ENCODE data around the gene MICAL2. TPM values are rescaled to one million over a fixed set of nuclear protein-coding genes. Genes with fewer than 3 reads are reported as not detected.

The MICAL2 gene
- total and polyA plus RNA-seq, 2 of the 13 experiments (the other 11 are each of a cell fraction or from before 2014, with no cell fraction given) = 0.78 to 1.1 TPM

DNA sequence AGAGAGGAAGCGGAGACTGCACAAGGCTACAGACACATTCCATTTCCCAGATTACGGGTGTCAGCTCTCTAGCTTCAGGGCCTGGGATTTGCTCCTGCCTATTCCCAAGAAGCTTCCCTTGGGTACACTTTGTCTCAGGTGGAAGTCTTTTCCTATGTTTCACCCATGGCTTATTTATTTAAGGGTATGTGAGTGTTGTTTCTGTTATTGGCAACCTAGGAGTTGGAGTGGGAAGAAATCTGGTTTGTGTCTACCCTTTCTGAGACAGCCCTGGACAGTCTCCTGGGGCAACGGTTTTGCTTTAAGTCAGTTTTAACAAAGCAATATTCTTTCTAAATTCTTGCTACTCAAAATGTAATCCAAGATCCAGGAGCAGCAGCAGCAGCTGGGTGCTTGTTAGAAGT lies 127.0 kb downstream of the MICAL2 start:
- no peak overlapping the region for H3K9ac ChIP-seq (ENCODE audit: insufficient read depth, low read depth, low read length)
- no peaks in the 10 kb centered on the region for H3K9me3 ChIP-seq (ENCODE audit: low read length)
- no peak overlapping the region for H2AFZ ChIP-seq (ENCODE audit: low read length)
- H3K27ac ChIP-seq (ENCODE audit: extremely low read length, insufficient read depth, low read length) = no peak overlapping the region
- no peak overlapping the region for H3K4me3 ChIP-seq (replicated peaks in 1 of 3; ENCODE audit: insufficient read depth in 1 of 3, low read depth in 2 of 3, low read length in 3 of 3)
- ATAC-seq = no peak
- no peaks in the 10 kb centered on the region for H3K36me3 ChIP-seq (replicated peaks in 1 of 2; ENCODE audit: control insufficient read depth in 1 of 2, insufficient read depth in 2 of 2, low read length in 2 of 2)
- no peak for DNase-seq (ENCODE audit: low spot score)
- H4K20me1 ChIP-seq (ENCODE audit: insufficient read depth, low read length) = no peaks in the 10 kb centered on the region
- CTCF ChIA-PET (ENCODE audit: low intra/inter-chr PET ratio, low total read pairs) = interaction anchor here (1.1 to 3.0 kb wide), 3 partner anchors 115 to 189 kb away, joined by 4 to 57 read pairs (median 13); no protein-coding TSS in a partner anchor
- H3K4me2 ChIP-seq (ENCODE audit: low read depth, low read length) = no peak overlapping the region
- in situ Hi-C loops (cut with HindIII; ENCODE audit: extremely low pct_ligation_motif_present, low pct_unique_long_range_greater_than_20kb) (loop anchor here (5.0 to 10.0 kb wide), 2 partner anchors 123 to 190 kb away; partner anchors contain the start of gene MICAL2), intact Hi-C loops (cut with micrococcal nuclease; ENCODE audit: unreplicated experiment) (loop anchor here (5.0 to 10.0 kb wide), 4 partner anchors 73 to 303 kb away; no protein-coding TSS in a partner anchor)
- H3K79me2 ChIP-seq (ENCODE audit: insufficient read depth, low read length) = no peaks in the 10 kb centered on the region
- no TSS peak for BruUV-seq (replicated peaks)
- TF ChIP-seq ZNF577 (CRISPR knock-in tag; IDR thresholded peaks at IDR 0.05; ENCODE audit: borderline replicate concordance, low read depth) (no peak), KDM6A (CRISPR knock-in tag; IDR thresholded peaks at IDR 0.05; ENCODE audit: low read depth) (no peak), ZNF329 (CRISPR knock-in tag; IDR thresholded peaks at IDR 0.05; ENCODE audit: low read depth) (no peak)
- TF ChIP-seq, protein P1, sequence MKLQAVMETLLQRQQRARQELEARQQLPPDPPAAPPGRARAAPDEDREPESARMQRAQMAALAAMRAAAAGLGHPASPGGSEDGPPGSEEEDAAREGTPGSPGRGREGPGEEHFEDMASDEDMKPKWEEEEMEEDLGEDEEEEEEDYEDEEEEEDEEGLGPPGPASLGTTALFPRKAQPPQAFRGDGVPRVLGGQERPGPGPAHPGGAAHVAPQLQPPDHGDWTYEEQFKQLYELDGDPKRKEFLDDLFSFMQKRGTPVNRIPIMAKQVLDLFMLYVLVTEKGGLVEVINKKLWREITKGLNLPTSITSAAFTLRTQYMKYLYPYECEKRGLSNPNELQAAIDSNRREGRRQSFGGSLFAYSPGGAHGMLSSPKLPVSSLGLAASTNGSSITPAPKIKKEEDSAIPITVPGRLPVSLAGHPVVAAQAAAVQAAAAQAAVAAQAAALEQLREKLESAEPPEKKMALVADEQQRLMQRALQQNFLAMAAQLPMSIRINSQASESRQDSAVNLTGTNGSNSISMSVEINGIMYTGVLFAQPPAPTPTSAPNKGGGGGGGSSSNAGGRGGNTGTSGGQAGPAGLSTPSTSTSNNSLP (IDR thresholded peaks at IDR 0.05; ENCODE audit: low read depth, low read length) = no peak
- POLR2A ChIA-PET = no interaction called here
- H3K27me3 ChIP-seq (ENCODE audit: control insufficient read depth in 1 of 2, insufficient read depth in 2 of 2, low read length in 2 of 2) = no peaks in the 10 kb centered on the region
- peaks cover 26% of the 10 kb centered on the region for H3K4me1 ChIP-seq (ENCODE audit: insufficient read depth, low read length)
- no peak for FAIRE-seq
- 79% methylated on average over 3 of the region's 3 CpGs for WGBS (ENCODE audit: low lambda C conversion rate)

DNA sequence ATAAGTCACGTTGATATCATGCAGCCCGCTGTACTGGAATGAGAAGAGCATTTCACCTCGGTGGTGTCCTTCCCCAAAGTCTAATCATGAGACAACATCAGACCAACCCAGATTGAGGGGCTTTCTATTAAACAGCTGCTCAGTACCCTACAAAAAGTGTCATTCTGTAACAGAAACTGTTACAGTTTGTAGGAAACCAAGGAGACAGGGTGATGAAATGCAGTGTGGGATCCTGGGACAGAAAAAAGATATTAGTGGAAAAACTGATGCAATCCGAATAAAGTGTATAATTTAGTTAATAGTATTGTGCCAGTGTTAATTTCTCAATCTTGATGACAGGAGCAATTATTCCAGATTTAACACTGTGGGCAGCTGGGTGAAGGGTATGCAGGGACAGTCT lies 128.0 kb downstream of the MICAL2 start:
- CTCF ChIA-PET (ENCODE audit: low intra/inter-chr PET ratio, low total read pairs) = no interaction called here
- intact Hi-C loops (cut with micrococcal nuclease; ENCODE audit: unreplicated experiment) = loop anchor here (5.0 to 10.0 kb wide), 4 partner anchors 74 to 304 kb away; no protein-coding TSS in a partner anchor
- no peak for TF ChIP-seq TCF12 (IDR thresholded peaks at IDR 0.05)
- no peak for TF ChIP-seq TCF12 (CRISPR knock-in tag; IDR thresholded peaks at IDR 0.05)
- TF ChIP-seq DPF2 (CRISPR knock-in tag; IDR thresholded peaks at IDR 0.05; ENCODE audit: borderline replicate concordance, low read depth) = no peak
- TF ChIP-seq HNRNPK (IDR thresholded peaks at IDR 0.05; ENCODE audit: low read depth, low read length, poor library complexity, severe bottlenecking) = no peak
- TF ChIP-seq RFX3 (CRISPR knock-in tag; IDR thresholded peaks at IDR 0.05) = no peak
- no peak for TF ChIP-seq ZNF256 (CRISPR knock-in tag; conservative IDR thresholded peaks at IDR 0.05)
- no peak for TF ChIP-seq ZFP41 (CRISPR knock-in tag; IDR thresholded peaks at IDR 0.05; ENCODE audit: borderline replicate concordance)
- TF ChIP-seq TMF1 (CRISPR knock-in tag; IDR thresholded peaks at IDR 0.05; ENCODE audit: low read depth) = no peak
- no peak for TF ChIP-seq EP300 (IDR thresholded peaks at IDR 0.05; ENCODE audit: low read depth in 2 of 2, low read length in 2 of 2)
- TF ChIP-seq EP300 (CRISPR knock-in tag; IDR thresholded peaks at IDR 0.05; ENCODE audit: borderline replicate concordance) = no peak
- TF ChIP-seq BHLHE40 (IDR thresholded peaks at IDR 0.05; ENCODE audit: low read length) = no peak
- no peak for TF ChIP-seq ZNF879 (CRISPR knock-in tag; IDR thresholded peaks at IDR 0.05)
- no peak for TF ChIP-seq U2AF2 (IDR thresholded peaks at IDR 0.05; ENCODE audit: low read depth, low read length)
- no peak for TF ChIP-seq KDM6A (CRISPR knock-in tag; IDR thresholded peaks at IDR 0.05; ENCODE audit: low read depth)
- no peak for TF ChIP-seq TOPORS (CRISPR knock-in tag; IDR thresholded peaks at IDR 0.05)

More for the DNA sequence above, 128.0 kb downstream of the MICAL2 start:
- POLR2A ChIA-PET = no interaction called here
- Histone ChIP-seq H3K4me2 (ENCODE audit: low read depth, low read length) (no peak overlapping the region), H3K36me3 (replicated peaks in 1 of 2; ENCODE audit: control insufficient read depth in 1 of 2, insufficient read depth in 2 of 2, low read length in 2 of 2) (no peaks in the 10 kb centered on the region), H3K4me1 (ENCODE audit: insufficient read depth, low read length) (peaks cover 26% of the 10 kb centered on the region), H3K9me3 (ENCODE audit: low read length) (no peaks in the 10 kb centered on the region), H3K79me2 (ENCODE audit: insufficient read depth, low read length) (no peaks in the 10 kb centered on the region), H2AFZ (ENCODE audit: low read length) (no peak overlapping the region), H3K9ac (ENCODE audit: insufficient read depth, low read depth, low read length) (no peak overlapping the region), H3K27ac (ENCODE audit: extremely low read length, insufficient read depth, low read length) (no peak overlapping the region), H3K4me3 (replicated peaks in 1 of 3; ENCODE audit: insufficient read depth in 1 of 3, low read depth in 2 of 3, low read length in 3 of 3) (no peak overlapping the region), H3K27me3 (ENCODE audit: control insufficient read depth in 1 of 2, insufficient read depth in 2 of 2, low read length in 2 of 2) (no peaks in the 10 kb centered on the region), H4K20me1 (ENCODE audit: insufficient read depth, low read length) (no peaks in the 10 kb centered on the region)
- no peak for FAIRE-seq
- DNase-seq (ENCODE audit: low spot score) = no peak
- no peak for ATAC-seq
- in situ Hi-C loops (cut with HindIII; ENCODE audit: extremely low pct_ligation_motif_present, low pct_unique_long_range_greater_than_20kb) = loop anchor here (5.0 to 10.0 kb wide), 2 partner anchors 124 to 191 kb away; partner anchors contain the start of gene MICAL2
- no TSS peak for BruUV-seq (replicated peaks)
- WGBS (ENCODE audit: low lambda C conversion rate) = 73% methylated on average over 4 of the region's 4 CpGs
